HG03097 (cell line): ENCODE measurements around the gene AMBRA1.

Source experiments
- ATAC-seq: cut with Tn5 transposase; IDR thresholded peaks from one replicate; pipeline ENCODE4 v1.9.1; 2021; ENCODE audit not compliant: unreplicated experiment, low FRiP score

Gene AMBRA1

GRCh38 chr11:46477136-46477535, 116.7 kb downstream of the AMBRA1 start:
- ATAC-seq, result no peak

- ATAC-seq, result no peak
Observed at GRCh38 chr11:46475926-46476545, 117.8 kb downstream of the AMBRA1 start.

- no peak for ATAC-seq
Observed at GRCh38 chr11:46475051-46475925, 118.5 kb downstream of the AMBRA1 start.

- no peak for ATAC-seq
Observed at GRCh38 chr11:46472662-46472994, 121.2 kb downstream of the AMBRA1 start.

- ATAC-seq, result no peak
Observed at GRCh38 chr11:46471943-46472661, 121.7 kb downstream of the AMBRA1 start.

- no peak for ATAC-seq
Observed at GRCh38 chr11:46469926-46470325, 123.9 kb downstream of the AMBRA1 start.

GRCh38 chr11:46465683-46466082, 128.1 kb downstream of the AMBRA1 start:
- no peak for ATAC-seq

- ATAC-seq, result no peak
Observed at GRCh38 chr11:46463701-46464421, 130.0 kb downstream of the AMBRA1 start.

GRCh38 chr11:46461461-46461927, 132.3 kb downstream of the AMBRA1 start:
- no peak for ATAC-seq

- no peak for ATAC-seq
Observed at GRCh38 chr11:46458491-46458890, 135.3 kb downstream of the AMBRA1 start.

- ATAC-seq, result no peak
Observed at GRCh38 chr11:46457659-46458424, 136.0 kb downstream of the AMBRA1 start.

GRCh38 chr11:46457021-46457420, 136.8 kb downstream of the AMBRA1 start:
- no peak for ATAC-seq

GRCh38 chr11:46456269-46457001, 137.4 kb downstream of the AMBRA1 start:
- no peak for ATAC-seq

GRCh38 chr11:46455834-46456233, 138.0 kb downstream of the AMBRA1 start:
- no peak for ATAC-seq

- no peak for ATAC-seq
Observed at GRCh38 chr11:46452918-46453517, 140.8 kb downstream of the AMBRA1 start.

GRCh38 chr11:46451759-46452158, 142.1 kb downstream of the AMBRA1 start:
- ATAC-seq, result no peak

- no peak for ATAC-seq
Observed at GRCh38 chr11:46450846-46451477, 142.9 kb downstream of the AMBRA1 start.

- ATAC-seq, result no peak
Observed at GRCh38 chr11:46447544-46447943, 146.3 kb downstream of the AMBRA1 start.
